HG02970 (cell line): ENCODE results near the gene SLC50A1.
"Not testable (repeated sequence)": the region's sequence is repeated elsewhere in the genome, so short reads cannot be mapped to it uniquely, and the experiment has no call there.

ENCODE experiments used
- ATAC-seq: cut with Tn5 transposase; IDR thresholded peaks from one replicate; pipeline ENCODE4 v1.9.1; 2021; ENCODE audit warnings: mild to moderate bottlenecking, moderate library complexity, moderate number of reproducible peaks; ENCODE audit not compliant: unreplicated experiment, low FRiP score

SLC50A1 gene

GRCh38 chr1:155134322-155134721, 1.3 kb upstream of the SLC50A1 start:
- no peak for ATAC-seq

- no peak for ATAC-seq
Observed at GRCh38 chr1:155134880-155135414, 705 bp upstream of the SLC50A1 start.

GRCh38 chr1:155136748-155137147, 1.1 kb downstream of the SLC50A1 start:
- ATAC-seq: no peak

GRCh38 chr1:155137154-155137949, 1.7 kb downstream of the SLC50A1 start:
- ATAC-seq: no peak

- peak; percentile 39 for ATAC-seq
Observed at GRCh38 chr1:155139895-155140629, 4.4 kb downstream of the SLC50A1 start, which contains the start of gene DPM3. TSS of gene DPM3 (minus strand) at chr1:155140531. CDS start at chr1:155140240, 291 bp downstream.

GRCh38 chr1:155140630-155140953, 4.9 kb downstream of the SLC50A1 start:
- no peak for ATAC-seq

- no peak for ATAC-seq
Observed at GRCh38 chr1:155141749-155142148, 6.1 kb downstream of the SLC50A1 start.

GRCh38 chr1:155145491-155145890, 9.8 kb downstream of the SLC50A1 start:
- no peak for ATAC-seq

GRCh38 chr1:155155996-155156643, 20.5 kb downstream of the SLC50A1 start:
- not testable (repeated sequence) for ATAC-seq

GRCh38 chr1:155158991-155159390, 23.3 kb downstream of the SLC50A1 start:
- ATAC-seq: no peak

- ATAC-seq: no peak
Observed at GRCh38 chr1:155160128-155160527, 24.5 kb downstream of the SLC50A1 start.

- not testable (repeated sequence) for ATAC-seq
Observed at GRCh38 chr1:155162631-155163030, 27.0 kb downstream of the SLC50A1 start.

GRCh38 chr1:155163785-155164184, 28.1 kb downstream of the SLC50A1 start:
- ATAC-seq: not testable (repeated sequence)

- ATAC-seq: not testable (repeated sequence)
Observed at GRCh38 chr1:155164625-155165024, 29.0 kb downstream of the SLC50A1 start.

GRCh38 chr1:155166051-155166470, 30.4 kb downstream of the SLC50A1 start:
- ATAC-seq: no peak

- no peak for ATAC-seq
Observed at GRCh38 chr1:155166471-155167165, 31.0 kb downstream of the SLC50A1 start.

- ATAC-seq: no peak
Observed at GRCh38 chr1:155167166-155168104, 31.8 kb downstream of the SLC50A1 start.

- not testable (repeated sequence) for ATAC-seq
Observed at GRCh38 chr1:155168105-155168445, 32.4 kb downstream of the SLC50A1 start.

- no peak for ATAC-seq
Observed at GRCh38 chr1:155168456-155169210, 33.0 kb downstream of the SLC50A1 start.
